Activated CD8-positive, alpha-beta T cell treated with anti-CD3 and anti-CD28 coated beads for 36 hours (primary cell): ENCODE measurements around the gene LRTM2. TPM values are rescaled to one million over a fixed set of nuclear protein-coding genes. Genes with fewer than 3 reads are reported as not detected.

Source experiments
- ATAC-seq: fragments of 200-7000 bp; cut with Tn5 transposase; one replicate; pipeline ENCODE4 v1.10.0; 2021; ENCODE audit warnings: mild to moderate bottlenecking, moderate library complexity
- CTCF ChIA-PET: fragments of 350-600 bp; sonication (Branson Sonifier 250); formaldehyde crosslinking; loops from one replicate; lab custom pipeline; 2021; ENCODE audit warnings: antibody characterized with exemption; lab: Charles Lee
- POLR2A ChIA-PET: fragments of 350-600 bp; sonication (Branson Sonifier 250); formaldehyde crosslinking; loops from one replicate; lab custom pipeline; 2021; ENCODE audit warnings: antibody characterized with exemption; lab: Charles Lee
- DNase-seq: peaks from one replicate; pipeline ENCODE4 v3.0.0-alpha.2; 2020
- H3K27ac Mint-ChIP-seq: one replicate; pipeline ENCODE4 v1.8.0; 2021; ENCODE audit warnings: mild to moderate bottlenecking, mixed read lengths
- H3K27me3 Mint-ChIP-seq: one replicate; pipeline ENCODE4 v1.8.0; 2021; ENCODE audit warnings: mixed read lengths
- H3K36me3 Mint-ChIP-seq: one replicate; pipeline ENCODE4 v1.8.0; 2021; ENCODE audit warnings: low read depth, mixed read lengths
- H3K4me1 Mint-ChIP-seq: one replicate; pipeline ENCODE4 v1.8.0; 2021; ENCODE audit warnings: low read depth, mixed read lengths
- H3K4me3 Mint-ChIP-seq: one replicate; pipeline ENCODE4 v1.8.0; 2021; ENCODE audit warnings: mild to moderate bottlenecking, moderate library complexity, mixed read lengths
- H3K9me3 Mint-ChIP-seq: one replicate; pipeline ENCODE4 v1.8.0; 2021; ENCODE audit warnings: mixed read lengths
- CTCF ChIP-seq: fragments of 200-600 bp; IDR thresholded peaks from one replicate; pipeline ENCODE4 v1.8.0; 2022; ENCODE audit warnings: antibody characterized with exemption, mild to moderate bottlenecking
- intact Hi-C: fragments of 100-400 bp; cut with micrococcal nuclease; formaldehyde crosslinking; loops from one replicate; pipeline ENCODE4 v1.10.0; 2022
- total RNA-seq, 2 experiments: library from RNA; stranded (reverse); gene quantifications; one replicate each; pipeline ENCODE4 v1.2.3, GENCODE V29; 2021

The LRTM2 gene
- total RNA-seq, 2 experiments from 2014 or later: not detected

GRCh38 chr12:1797011-1797901 is 23.1 kb upstream of the LRTM2 start:
- ATAC-seq (peak; percentile 14), DNase-seq (peak; percentile 64)
- ChIA-PET POLR2A (interaction anchor here (0.7 to 2.1 kb wide), 3 partner anchors 110 to 142 kb away, joined by 3 to 17 read pairs (median 3); no protein-coding TSS in a partner anchor), CTCF (interaction anchor here (1.0 to 16.4 kb wide), 5 partner anchors 16 to 237 kb away, joined by 3 to 456 read pairs (median 29); no protein-coding TSS in a partner anchor)
- H3K4me3 Mint-ChIP-seq: peak overlapping the region; percentile 85
- intact Hi-C loops: no loop called here
- peaks cover 4% of the 10 kb centered on the region for H3K4me1 Mint-ChIP-seq
- H3K27me3 Mint-ChIP-seq: no peaks in the 10 kb centered on the region
- H3K27ac Mint-ChIP-seq: peak overlapping the region; percentile 89
- TF ChIP-seq CTCF: no peak
- H3K9me3 Mint-ChIP-seq: no peaks in the 10 kb centered on the region
- H3K36me3 Mint-ChIP-seq: no peaks in the 10 kb centered on the region

- H3K36me3 Mint-ChIP-seq: no peaks in the 10 kb centered on the region
- no peak overlapping the region for H3K27ac Mint-ChIP-seq
- no peak for TF ChIP-seq CTCF
- ChIA-PET CTCF (interaction anchor here (0.6 to 3.0 kb wide), 5 partner anchors 15 to 236 kb away, joined by 3 to 29 read pairs (median 3); no protein-coding TSS in a partner anchor), POLR2A (no interaction called here)
- H3K4me1 Mint-ChIP-seq: peaks cover 4% of the 10 kb centered on the region
- H3K27me3 Mint-ChIP-seq: no peaks in the 10 kb centered on the region
- H3K4me3 Mint-ChIP-seq: no peak overlapping the region
- ATAC-seq (no peak), DNase-seq (no peak)
- intact Hi-C loops: no loop called here
- H3K9me3 Mint-ChIP-seq: no peaks in the 10 kb centered on the region
Measured at GRCh38 chr12:1797991-1798640, 22.2 kb upstream of the LRTM2 start.

- POLR2A ChIA-PET: interaction anchor here (0.7 kb wide), 1 partner anchor 104 kb away, joined by 3 read pairs; no protein-coding TSS in a partner anchor
- CTCF ChIA-PET: interaction anchor here (0.6 to 3.0 kb wide), 5 partner anchors 15 to 236 kb away, joined by 3 to 29 read pairs (median 3); no protein-coding TSS in a partner anchor
- H3K36me3 Mint-ChIP-seq: no peaks in the 10 kb centered on the region
- no peaks in the 10 kb centered on the region for H3K27me3 Mint-ChIP-seq
- H3K4me1 Mint-ChIP-seq: peaks cover 4% of the 10 kb centered on the region
- no peak for ATAC-seq
- H3K27ac Mint-ChIP-seq: no peak overlapping the region
- no peak for DNase-seq
- no peak overlapping the region for H3K4me3 Mint-ChIP-seq
- TF ChIP-seq CTCF: no peak
- intact Hi-C loops: no loop called here
- no peaks in the 10 kb centered on the region for H3K9me3 Mint-ChIP-seq
Measured at GRCh38 chr12:1798641-1799020, 21.7 kb upstream of the LRTM2 start.

- peaks cover 4% of the 10 kb centered on the region for H3K4me1 Mint-ChIP-seq
- no peak overlapping the region for H3K4me3 Mint-ChIP-seq
- H3K27me3 Mint-ChIP-seq: no peaks in the 10 kb centered on the region
- no peaks in the 10 kb centered on the region for H3K9me3 Mint-ChIP-seq
- no peak overlapping the region for H3K27ac Mint-ChIP-seq
- POLR2A ChIA-PET: interaction anchor here (0.7 kb wide), 1 partner anchor 105 kb away, joined by 3 read pairs; no protein-coding TSS in a partner anchor
- H3K36me3 Mint-ChIP-seq: no peaks in the 10 kb centered on the region
- intact Hi-C loops: no loop called here
- ATAC-seq: no peak
- no peak for DNase-seq
- CTCF ChIA-PET: interaction anchor here (1.1 to 3.0 kb wide), 4 partner anchors 8 to 146 kb away, joined by 3 to 29 read pairs (median 4); no protein-coding TSS in a partner anchor
- TF ChIP-seq CTCF: no peak
Measured at GRCh38 chr12:1799051-1799881, 21.1 kb upstream of the LRTM2 start.
